Measurements from ENCODE around the gene GRM8.
"Not testable (repeated sequence)": the region's sequence is repeated elsewhere in the genome, so short reads cannot be mapped to it uniquely, and the experiment has no call there.

Gene GRM8

GRCh38 chr7:127021857-127022256 is 230.9 kb downstream of the GRM8 start:
- no peak for DNase-seq

- DNase-seq: no peak
These were observed 231.6 kb downstream of the GRM8 start for GRCh38 chr7:127021019-127021738.

GRCh38 chr7:127018889-127019288 is 233.9 kb downstream of the GRM8 start:
- no peak for DNase-seq

- DNase-seq: no peak
These were observed 235.5 kb downstream of the GRM8 start for GRCh38 chr7:127017196-127017595.

- no peak for DNase-seq
These were observed 252.0 kb downstream of the GRM8 start for GRCh38 chr7:127000725-127001124.

GRCh38 chr7:126996659-126997058 is 256.1 kb downstream of the GRM8 start:
- no peak for DNase-seq

GRCh38 chr7:126993626-126994213 is 259.0 kb downstream of the GRM8 start:
- DNase-seq: no peak

- no peak for DNase-seq
These were observed 264.7 kb downstream of the GRM8 start for GRCh38 chr7:126988022-126988421.

- no peak for DNase-seq
These were observed 273.0 kb downstream of the GRM8 start for GRCh38 chr7:126979722-126980121.

- DNase-seq: no peak
These were observed 273.9 kb downstream of the GRM8 start for GRCh38 chr7:126978865-126979264.

- no peak for DNase-seq
These were observed 279.7 kb downstream of the GRM8 start for GRCh38 chr7:126973066-126973465.

- no peak for DNase-seq
These were observed 280.2 kb downstream of the GRM8 start for GRCh38 chr7:126972571-126972970.

- DNase-seq: no peak
These were observed 293.1 kb downstream of the GRM8 start for GRCh38 chr7:126959649-126960048.

- DNase-seq: no peak
These were observed 294.4 kb downstream of the GRM8 start for GRCh38 chr7:126958367-126958766.

- DNase-seq: no peak
These were observed 295.3 kb downstream of the GRM8 start for GRCh38 chr7:126957443-126957842.

GRCh38 chr7:126953461-126953860 is 299.3 kb downstream of the GRM8 start:
- DNase-seq: no peak

GRCh38 chr7:126948664-126949063 is 304.1 kb downstream of the GRM8 start:
- no peak for DNase-seq

GRCh38 chr7:126940723-126941307 is 311.9 kb downstream of the GRM8 start:
- no peak for DNase-seq

- DNase-seq: no peak
These were observed 315.6 kb downstream of the GRM8 start for GRCh38 chr7:126937171-126937570.

- no peak for DNase-seq
These were observed 321.2 kb downstream of the GRM8 start for GRCh38 chr7:126931581-126931980.

GRCh38 chr7:126930166-126930565 is 322.6 kb downstream of the GRM8 start:
- no peak for DNase-seq

- no peak for DNase-seq
These were observed 328.3 kb downstream of the GRM8 start for GRCh38 chr7:126924477-126924876.

- DNase-seq: not testable (repeated sequence)
These were observed 341.1 kb downstream of the GRM8 start for GRCh38 chr7:126911627-126912026.

GRCh38 chr7:126908564-126908963 is 344.2 kb downstream of the GRM8 start:
- DNase-seq: not testable (repeated sequence)

All from GDM1 (cell line).